Measurements from ENCODE around the gene DYNC1H1. TPM values are rescaled to one million over a fixed set of nuclear protein-coding genes. Genes with fewer than 3 reads are reported as not detected.

Gene DYNC1H1
- total RNA-seq, 1 experiment from 2014 or later, result 606 TPM

DNA sequence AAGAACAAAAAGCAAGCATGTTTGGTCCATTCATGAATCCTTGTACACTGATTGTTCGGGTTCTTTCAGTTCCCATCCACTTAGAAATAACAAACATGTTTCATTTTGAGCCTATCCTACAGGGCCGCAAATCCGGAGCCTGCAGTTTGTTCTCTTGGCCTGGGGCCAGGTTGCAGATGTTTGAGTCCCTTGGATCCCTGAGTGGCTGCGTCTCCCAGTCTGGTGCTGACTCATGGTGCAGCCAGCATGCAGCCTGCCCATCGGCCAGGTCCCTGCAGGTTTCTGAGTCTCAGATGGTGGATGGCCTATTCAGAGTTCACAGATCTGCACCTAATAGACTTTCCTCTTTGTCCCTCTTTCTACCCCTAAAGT, 1.9 kb upstream of the DYNC1H1 start:
- Histone ChIP-seq H3K9ac (ENCODE audit: low read length) (peak overlapping the region; percentile 18), H3K36me3 (ENCODE audit: low read depth, low read length) (peaks cover 2% of the 10 kb centered on the region; the same call in 1 of the 2 replicates), H3K9me2 (replicated peaks; ENCODE audit: low read length) (no peaks in the 10 kb centered on the region), H4K20me1 (ENCODE audit: low read length) (peaks cover 1% of the 10 kb centered on the region; the same call in 1 of the 2 replicates), H3K27ac (ENCODE audit: low read length) (peak overlapping the region; percentile 58), H3K4me3 (ENCODE audit: low read length) (no peak overlapping the region; the same call in 1 of the 2 replicates), H2AFZ (ENCODE audit: low read length) (peak overlapping the region; percentile 56), H3K27me3 (ENCODE audit: low read length) (no peaks in the 10 kb centered on the region), H3K9me3 (ENCODE audit: low read length) (no peaks in the 10 kb centered on the region), H3F3A (ENCODE audit: low read length, unreplicated experiment) (no peaks in the 10 kb centered on the region), H3K4me2 (ENCODE audit: low read length) (peak overlapping the region; percentile 61), H3K4me1 (ENCODE audit: insufficient read depth, low read length) (peaks cover 27% of the 10 kb centered on the region), H3K79me2 (ENCODE audit: low read length) (peaks cover 32% of the 10 kb centered on the region)
- BruUV-seq (replicated peaks), result no TSS peak
- TF ChIP-seq CTCF (conservative IDR thresholded peaks at IDR 0.05; ENCODE audit: low read depth, low read length) (no peak), EZH2phosphoT487 (IDR thresholded peaks at IDR 0.05; ENCODE audit: borderline replicate concordance, low read length) (no peak), EZH2 (IDR thresholded peaks at IDR 0.05; ENCODE audit: low read length, unreplicated experiment) (no peak)
- ATAC-seq, result peak; percentile 33
- ChIA-PET POLR2A (ENCODE audit: unreplicated experiment) (no interaction called here), CTCF (no interaction called here)
- intact Hi-C loops (cut with micrococcal nuclease), result loop anchor here (5.0 kb wide), 1 partner anchor 65 kb away; no protein-coding TSS in a partner anchor
- DNase-seq, result peak; percentile 86

DNA sequence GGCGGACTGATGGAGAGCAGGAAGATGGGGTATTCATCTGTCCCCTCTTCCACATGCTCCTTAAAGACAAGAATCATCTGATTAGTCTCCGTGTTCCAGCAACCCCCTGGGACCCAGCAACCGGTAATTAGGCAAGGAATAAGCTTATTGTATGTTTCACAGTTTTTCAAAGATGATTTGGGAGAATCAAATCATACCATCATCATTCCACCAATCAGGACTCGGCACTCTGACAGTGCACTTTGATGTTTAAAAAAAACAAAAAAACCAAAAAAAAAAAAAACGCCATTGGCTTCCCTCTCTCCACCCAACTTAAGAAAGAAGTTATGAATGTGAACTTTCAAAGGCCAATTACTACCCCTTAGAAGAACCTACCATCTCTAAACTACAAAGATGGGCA, 1.3 kb upstream of the DYNC1H1 start:
- Histone ChIP-seq H3K9ac (ENCODE audit: low read length) (no peak overlapping the region), H3K79me2 (ENCODE audit: low read length) (peaks cover 37% of the 10 kb centered on the region), H3K4me3 (ENCODE audit: low read length) (no peak overlapping the region), H3K36me3 (ENCODE audit: low read depth, low read length) (peaks cover 8% of the 10 kb centered on the region; the same call in 1 of the 2 replicates), H3K27me3 (ENCODE audit: low read length) (no peaks in the 10 kb centered on the region), H3F3A (ENCODE audit: low read length, unreplicated experiment) (no peaks in the 10 kb centered on the region), H3K4me1 (ENCODE audit: insufficient read depth, low read length) (peaks cover 33% of the 10 kb centered on the region), H3K4me2 (ENCODE audit: low read length) (peak overlapping the region; percentile 61), H2AFZ (ENCODE audit: low read length) (peak overlapping the region; percentile 56; the same call in 1 of the 2 replicates), H3K27ac (ENCODE audit: low read length) (peak overlapping the region; percentile 58), H4K20me1 (ENCODE audit: low read length) (peaks cover 7% of the 10 kb centered on the region; the same call in 1 of the 2 replicates), H3K9me2 (replicated peaks; ENCODE audit: low read length) (no peaks in the 10 kb centered on the region), H3K9me3 (ENCODE audit: low read length) (no peaks in the 10 kb centered on the region)
- BruUV-seq (replicated peaks), result no TSS peak
- POLR2A ChIA-PET (ENCODE audit: unreplicated experiment), result no interaction called here
- TF ChIP-seq EZH2 (IDR thresholded peaks at IDR 0.05; ENCODE audit: low read length, unreplicated experiment), result no peak
- no peak for TF ChIP-seq CTCF (conservative IDR thresholded peaks at IDR 0.05; ENCODE audit: low read depth, low read length)
- no peak for TF ChIP-seq EZH2phosphoT487 (IDR thresholded peaks at IDR 0.05; ENCODE audit: borderline replicate concordance, low read length)
- ATAC-seq (no peak), DNase-seq (no peak)
- intact Hi-C loops (cut with micrococcal nuclease), result loop anchor here (5.0 kb wide), 1 partner anchor 64 kb away; no protein-coding TSS in a partner anchor
- CTCF ChIA-PET, result no interaction called here

GRCh38 chr14:101963656-101964296, 597 bp upstream of the DYNC1H1 start:
- Histone ChIP-seq H3K9me3 (ENCODE audit: low read length) (no peaks in the 10 kb centered on the region), H4K20me1 (ENCODE audit: low read length) (peaks cover 13% of the 10 kb centered on the region; the same call in 1 of the 2 replicates), H3F3A (ENCODE audit: low read length, unreplicated experiment) (no peaks in the 10 kb centered on the region), H3K79me2 (ENCODE audit: low read length) (peaks cover 45% of the 10 kb centered on the region), H3K4me3 (ENCODE audit: low read length) (peak overlapping the region; percentile 30; the same call in 1 of the 2 replicates), H2AFZ (ENCODE audit: low read length) (peak overlapping the region; percentile 63), H3K4me2 (ENCODE audit: low read length) (peak overlapping the region; percentile 71), H3K27ac (ENCODE audit: low read length) (no peak overlapping the region), H3K4me1 (ENCODE audit: insufficient read depth, low read length) (peaks cover 40% of the 10 kb centered on the region), H3K27me3 (ENCODE audit: low read length) (no peaks in the 10 kb centered on the region), H3K9ac (ENCODE audit: low read length) (no peak overlapping the region), H3K36me3 (ENCODE audit: low read depth, low read length) (peaks cover 15% of the 10 kb centered on the region; the same call in 1 of the 2 replicates), H3K9me2 (replicated peaks; ENCODE audit: low read length) (no peaks in the 10 kb centered on the region)
- DNase-seq, result no peak
- intact Hi-C loops (cut with micrococcal nuclease), result loop anchor here (1.0 to 5.0 kb wide), 2 partner anchors 9 to 64 kb away; no protein-coding TSS in a partner anchor
- no peak for TF ChIP-seq EZH2 (IDR thresholded peaks at IDR 0.05; ENCODE audit: low read length, unreplicated experiment)
- TF ChIP-seq EZH2phosphoT487 (IDR thresholded peaks at IDR 0.05; ENCODE audit: borderline replicate concordance, low read length), result no peak
- TF ChIP-seq CTCF (conservative IDR thresholded peaks at IDR 0.05; ENCODE audit: low read depth, low read length), result no peak
- POLR2A ChIA-PET (ENCODE audit: unreplicated experiment), result interaction anchor here (0.6 kb wide), 1 partner anchor 13 kb away, joined by 4 read pairs; no protein-coding TSS in a partner anchor
- no TSS peak for BruUV-seq (replicated peaks)
- no peak for ATAC-seq
- CTCF ChIA-PET, result no interaction called here
